Lower lobe of right lung (tissue), 2 donors: ENCODE measurements around the gene VDAC2. TPM values are rescaled to one million over a fixed set of nuclear protein-coding genes. Genes with fewer than 3 reads are reported as not detected.
"Not testable (repeated sequence)": the region's sequence is repeated elsewhere in the genome, so short reads cannot be mapped to it uniquely, and the experiment has no call there.

Experiments
- ATAC-seq, 2 donors: fragments of 200-7000 bp; cut with Tn5 transposase; one replicate each; pipeline ENCODE4 v1.9.1; 2020 to 2022; ENCODE audit warnings: mild to moderate bottlenecking in 2 of 2, moderate library complexity in 2 of 2
- DNase-seq: peaks from one replicate; pipeline ENCODE4 v3.0.0-alpha.2; 2020
- H3K27ac ChIP-seq: fragments of 200-600 bp; one replicate; pipeline ENCODE4 v1.8.0; 2022
- H3K27me3 ChIP-seq: fragments of 200-600 bp; one replicate; pipeline ENCODE4 v1.8.0; 2022; ENCODE audit warnings: low read depth
- H3K36me3 ChIP-seq: fragments of 200-600 bp; one replicate; pipeline ENCODE4 v1.8.0; 2022; ENCODE audit warnings: mild to moderate bottlenecking
- H3K4me1 ChIP-seq: fragments of 200-600 bp; one replicate; pipeline ENCODE4 v1.8.0; 2022
- H3K4me3 ChIP-seq: fragments of 200-600 bp; one replicate; pipeline ENCODE4 v1.8.0; 2022; ENCODE audit warnings: mild to moderate bottlenecking
- H3K9me3 ChIP-seq: fragments of 200-600 bp; one replicate; pipeline ENCODE4 v1.8.0; 2022
- CTCF ChIP-seq: fragments of 200-600 bp; IDR thresholded peaks from one replicate; pipeline ENCODE4 v1.8.0; 2022; ENCODE audit warnings: antibody characterized with exemption, mild to moderate bottlenecking
- intact Hi-C: fragments of 100-400 bp; cut with DNase I; formaldehyde crosslinking; loops from one replicate; pipeline ENCODE4 v1.11.0; 2022
- total RNA-seq: library from RNA; stranded (reverse); fragmentation: NEBNext Ultra II Directional; extraction: Animal tissue kit (Norgen Biotek cat#: 25700); gene quantifications from one replicate; pipeline ENCODE4 v1.2.1, GENCODE V29; 2021
- donor health status: DM: no; HTN: yes; CAD: no; lungs with severe emphysema.

The VDAC2 gene
- total RNA-seq, 1 donor from 2014 or later, result 120 TPM

DNA sequence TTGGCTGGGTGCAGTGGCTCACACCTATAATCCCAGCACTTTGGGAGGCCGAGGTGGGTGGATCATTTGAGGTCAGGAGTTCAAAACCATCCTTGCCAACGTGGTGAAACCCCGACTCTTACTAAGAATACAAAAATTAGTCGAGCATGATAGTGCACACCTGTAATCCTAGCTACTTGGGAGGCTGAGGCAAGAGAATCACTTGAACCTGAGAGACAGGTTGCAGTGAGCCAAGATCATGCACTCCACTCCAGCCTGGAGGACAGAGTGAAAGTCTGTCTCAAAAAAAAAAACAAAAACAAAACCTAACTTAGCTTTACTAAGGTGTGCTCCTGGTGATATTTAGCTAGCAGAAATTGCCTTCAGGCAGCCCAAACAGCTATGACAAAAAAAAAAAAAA lies 24.3 kb upstream of the VDAC2 start:
- ATAC-seq, result peak in 1 of 2 donors; percentile 44
- Histone ChIP-seq H3K27me3 (no peaks in the 10 kb centered on the region), H3K27ac (no peak overlapping the region), H3K4me3 (no peak overlapping the region), H3K9me3 (no peaks in the 10 kb centered on the region), H3K36me3 (no peaks in the 10 kb centered on the region), H3K4me1 (no peaks in the 10 kb centered on the region)
- DNase-seq, result no peak
- intact Hi-C loops, result no loop called here
- no peak for TF ChIP-seq CTCF

DNA sequence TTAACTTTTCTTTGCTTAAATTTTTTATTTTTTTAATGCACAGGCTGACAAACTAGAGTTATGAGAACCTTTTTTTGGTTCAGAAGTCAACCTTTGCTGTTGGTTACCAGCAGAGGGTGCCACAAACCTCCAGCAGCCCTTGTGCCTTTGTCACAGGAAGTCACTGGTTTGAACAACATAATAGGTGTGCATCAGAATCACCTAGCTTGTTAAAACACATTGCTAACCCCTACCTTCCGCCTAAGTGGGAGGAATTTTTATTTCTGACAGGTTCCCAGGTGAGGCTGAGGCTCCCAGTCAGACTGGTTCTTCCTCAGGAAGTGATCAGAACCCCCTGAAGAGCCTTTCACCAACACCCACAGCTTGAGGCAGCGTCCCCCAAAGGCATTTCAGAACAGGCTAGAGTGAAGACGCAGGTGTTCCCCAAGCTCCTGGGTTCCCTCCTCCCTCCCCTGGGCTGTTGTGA lies 22.6 kb upstream of the VDAC2 start:
- DNase-seq (no peak), ATAC-seq (peak; percentile 64 to 65)
- peak; percentile 65 for TF ChIP-seq CTCF
- Histone ChIP-seq H3K4me1 (peaks cover 11% of the 10 kb centered on the region), H3K27me3 (no peaks in the 10 kb centered on the region), H3K4me3 (no peak overlapping the region), H3K36me3 (no peaks in the 10 kb centered on the region), H3K9me3 (no peaks in the 10 kb centered on the region), H3K27ac (no peak overlapping the region)
- intact Hi-C loops, result no loop called here

GRCh38 chr10:75188522-75188921 lies 22.1 kb upstream of the VDAC2 start:
- H3K27me3 ChIP-seq, H3K9me3 ChIP-seq, DNase-seq, H3K36me3 ChIP-seq, ATAC-seq, H3K27ac ChIP-seq, H3K4me3 ChIP-seq, intact Hi-C loops: not testable (repeated sequence)
- peaks cover 11% of the 10 kb centered on the region for H3K4me1 ChIP-seq

DNA sequence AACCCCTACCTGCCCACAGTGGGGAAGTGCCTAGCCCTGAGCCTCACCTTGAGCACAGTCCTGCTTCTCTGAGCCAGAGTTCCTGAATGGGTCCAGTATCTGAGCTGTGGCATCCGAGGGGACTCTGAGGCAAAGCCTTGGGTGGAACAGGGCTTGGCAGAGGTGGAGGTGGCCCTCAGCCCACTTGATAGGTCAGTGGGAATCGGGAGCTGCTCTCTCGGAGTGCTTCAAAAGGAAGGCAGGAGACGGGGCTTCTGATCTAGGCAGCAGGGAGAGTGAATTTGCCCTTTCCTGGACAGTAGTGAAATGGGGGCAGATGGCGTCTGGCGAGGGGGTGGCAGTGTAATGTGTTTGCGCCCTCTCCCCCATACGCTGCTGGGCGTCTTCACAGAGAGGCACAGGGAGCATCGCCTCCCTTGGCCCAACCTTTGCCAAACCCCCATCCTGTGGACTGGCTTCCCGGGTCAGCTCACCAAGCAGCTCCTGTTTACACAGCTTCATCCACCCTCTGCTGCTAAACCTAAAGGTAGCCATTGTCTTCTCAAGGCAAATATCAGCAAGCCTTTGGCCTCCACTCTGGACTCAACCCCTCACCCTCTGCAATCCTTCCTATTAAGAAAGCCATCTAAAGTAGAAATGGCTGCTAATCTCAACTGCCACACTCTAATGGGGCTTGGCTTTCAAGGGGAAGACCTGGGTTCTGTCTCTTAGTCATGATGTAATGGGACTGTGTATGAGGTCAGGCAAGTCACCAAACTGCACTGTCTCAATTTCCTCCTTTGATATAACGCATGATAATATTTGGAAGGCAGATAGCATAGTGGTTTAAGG lies 21.1 kb upstream of the VDAC2 start:
- ATAC-seq (no peak), DNase-seq (no peak)
- Histone ChIP-seq H3K9me3 (no peaks in the 10 kb centered on the region), H3K4me1 (peaks cover 11% of the 10 kb centered on the region), H3K36me3 (no peaks in the 10 kb centered on the region), H3K27ac (no peak overlapping the region), H3K4me3 (no peak overlapping the region), H3K27me3 (no peaks in the 10 kb centered on the region)
- intact Hi-C loops, result no loop called here
- no peak for TF ChIP-seq CTCF

DNA sequence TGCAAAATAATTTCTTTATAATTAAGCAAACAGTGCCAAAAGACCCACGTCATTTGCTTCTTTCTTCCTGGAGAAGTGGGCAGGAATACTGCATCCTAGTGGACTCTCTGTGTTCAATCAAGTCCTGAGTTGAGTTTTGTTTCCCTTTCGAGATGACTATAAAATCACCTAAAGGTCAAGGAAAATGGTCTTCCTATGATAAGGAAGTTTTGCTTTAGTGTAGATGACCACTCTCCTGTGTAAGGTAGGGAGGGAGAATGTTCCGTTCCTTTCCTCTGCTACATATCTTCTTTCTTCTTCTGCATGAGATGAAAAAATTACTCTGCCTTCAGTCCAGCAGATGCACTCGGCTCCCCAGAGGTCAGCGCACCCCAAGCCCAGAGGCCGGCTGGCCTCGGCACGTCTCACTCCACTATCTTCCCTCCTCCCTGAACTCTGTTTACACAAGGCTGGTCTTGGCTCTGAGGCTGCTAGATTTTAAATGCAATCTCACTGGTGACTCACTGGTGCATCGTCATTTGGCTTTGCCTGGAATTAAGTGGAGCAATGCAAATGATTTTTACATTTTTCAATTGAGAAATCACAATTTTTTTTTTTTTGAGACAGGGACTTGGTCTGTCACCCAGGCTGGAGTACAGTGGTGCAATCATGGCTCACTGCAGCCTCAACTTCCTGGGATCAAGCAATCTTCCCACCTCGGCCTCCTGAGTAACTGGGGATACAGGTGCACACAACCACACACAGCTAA lies 18.6 kb upstream of the VDAC2 start:
- peaks cover 11% of the 10 kb centered on the region for H3K4me1 ChIP-seq
- H3K27ac ChIP-seq, result peak overlapping the region; percentile 56
- H3K27me3 ChIP-seq, result no peaks in the 10 kb centered on the region
- no peaks in the 10 kb centered on the region for H3K36me3 ChIP-seq
- H3K9me3 ChIP-seq, result no peaks in the 10 kb centered on the region
- ATAC-seq (peak; percentile 82 to 85), DNase-seq (peak; percentile 54)
- TF ChIP-seq CTCF, result peak; percentile 6
- H3K4me3 ChIP-seq, result no peak overlapping the region
- intact Hi-C loops, result no loop called here

DNA sequence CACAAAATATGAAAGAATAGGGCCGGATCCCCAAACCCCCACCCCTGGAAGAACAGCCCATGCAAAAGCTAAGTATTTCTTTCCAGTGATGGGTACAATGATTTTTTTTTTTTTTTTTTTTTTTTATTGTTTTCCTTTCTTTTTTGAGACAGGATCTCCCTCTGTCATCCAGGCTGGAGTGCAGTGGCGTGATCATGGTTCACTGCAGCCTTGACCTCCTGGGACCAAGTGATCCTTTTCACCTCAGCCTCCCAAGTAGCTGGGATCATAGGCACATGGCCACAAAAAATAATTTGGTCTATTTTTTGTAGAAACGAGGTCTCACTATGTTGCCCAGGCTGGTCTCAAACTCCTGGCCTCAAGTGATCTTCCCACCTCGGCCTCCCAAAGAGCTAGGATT lies 16.0 kb upstream of the VDAC2 start:
- H3K36me3 ChIP-seq, intact Hi-C loops, ATAC-seq, H3K27me3 ChIP-seq, DNase-seq, H3K27ac ChIP-seq, H3K9me3 ChIP-seq, H3K4me3 ChIP-seq: not testable (repeated sequence)
- peaks cover 11% of the 10 kb centered on the region for H3K4me1 ChIP-seq
